Endothelial cell (in vitro differentiated cells): ENCODE measurements around the gene ZNF408. TPM values are rescaled to one million over a fixed set of nuclear protein-coding genes. Genes with fewer than 3 reads are reported as not detected.

ENCODE experiments used
- DNase-seq: peaks from one replicate; pipeline ENCODE4 v3.0.0; 2021; ENCODE audit warnings: low spot score
- H3K27ac Mint-ChIP-seq: one replicate; pipeline ENCODE4 v1.8.0; 2021; ENCODE audit warnings: mixed read lengths, inconsistent platforms; ENCODE audit not compliant: unreplicated experiment
- H3K27me3 Mint-ChIP-seq: one replicate; pipeline ENCODE4 v1.8.0; 2021; ENCODE audit warnings: mild to moderate bottlenecking, moderate library complexity, mixed read lengths, inconsistent platforms; ENCODE audit not compliant: unreplicated experiment
- H3K36me3 Mint-ChIP-seq: one replicate; pipeline ENCODE4 v1.8.0; 2021; ENCODE audit warnings: mild to moderate bottlenecking, low read depth, mixed read lengths, inconsistent platforms; ENCODE audit not compliant: unreplicated experiment
- H3K4me1 Mint-ChIP-seq: one replicate; pipeline ENCODE4 v1.8.0; 2021; ENCODE audit warnings: mild to moderate bottlenecking, mixed read lengths, inconsistent platforms; ENCODE audit not compliant: unreplicated experiment
- H3K4me3 Mint-ChIP-seq: one replicate; pipeline ENCODE4 v1.8.0; 2021; ENCODE audit warnings: mild to moderate bottlenecking, mixed read lengths, inconsistent platforms; ENCODE audit not compliant: unreplicated experiment
- H3K9me3 Mint-ChIP-seq: one replicate; pipeline ENCODE4 v1.8.0; 2021; ENCODE audit warnings: mixed read lengths, inconsistent platforms; ENCODE audit not compliant: unreplicated experiment
- total RNA-seq: library from RNA; stranded (reverse); fragmentation: NEBNext Ultra II Directional; extraction: Animal tissue kit (Norgen Biotek cat#: 25700); gene quantifications from one replicate; pipeline ENCODE4 v1.2.1, GENCODE V29; 2021; ENCODE audit not compliant: unreplicated experiment
- TF ChIP-seq, protein P1 (sequence below): fragments of 200-600 bp; sonication (generic); IDR thresholded peaks from one replicate; pipeline ENCODE4 v1.5.0; 2021; ENCODE audit warnings: antibody characterized with exemption; ENCODE audit not compliant: unreplicated experiment

Gene ZNF408
- total RNA-seq, 1 donor from 2014 or later: 23.2 TPM

DNA sequence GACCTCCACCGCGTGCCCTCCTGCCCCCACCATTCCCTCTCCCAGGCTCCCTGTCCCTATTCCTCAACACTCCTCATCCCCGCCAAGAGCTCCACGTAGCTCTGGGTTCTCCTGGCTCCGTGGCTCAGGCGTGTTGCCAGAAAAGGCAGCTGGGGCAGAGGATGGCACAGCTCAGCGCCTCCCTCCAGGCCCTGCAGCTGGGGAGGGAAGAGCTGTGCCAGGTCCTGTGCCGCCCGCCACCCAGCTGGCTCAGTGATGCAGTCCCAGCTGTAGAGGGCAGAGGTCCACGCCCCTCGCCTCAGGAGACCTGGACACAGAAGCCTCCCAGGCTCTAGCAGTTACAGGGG, 4.6 kb upstream of the ZNF408 start:
- no peak overlapping the region for H3K4me3 Mint-ChIP-seq
- H3K4me1 Mint-ChIP-seq: peaks cover 14% of the 10 kb centered on the region
- H3K27ac Mint-ChIP-seq: no peak overlapping the region
- peaks cover 12% of the 10 kb centered on the region for H3K27me3 Mint-ChIP-seq
- H3K9me3 Mint-ChIP-seq: no peaks in the 10 kb centered on the region
- DNase-seq: no peak
- TF ChIP-seq, protein P1, sequence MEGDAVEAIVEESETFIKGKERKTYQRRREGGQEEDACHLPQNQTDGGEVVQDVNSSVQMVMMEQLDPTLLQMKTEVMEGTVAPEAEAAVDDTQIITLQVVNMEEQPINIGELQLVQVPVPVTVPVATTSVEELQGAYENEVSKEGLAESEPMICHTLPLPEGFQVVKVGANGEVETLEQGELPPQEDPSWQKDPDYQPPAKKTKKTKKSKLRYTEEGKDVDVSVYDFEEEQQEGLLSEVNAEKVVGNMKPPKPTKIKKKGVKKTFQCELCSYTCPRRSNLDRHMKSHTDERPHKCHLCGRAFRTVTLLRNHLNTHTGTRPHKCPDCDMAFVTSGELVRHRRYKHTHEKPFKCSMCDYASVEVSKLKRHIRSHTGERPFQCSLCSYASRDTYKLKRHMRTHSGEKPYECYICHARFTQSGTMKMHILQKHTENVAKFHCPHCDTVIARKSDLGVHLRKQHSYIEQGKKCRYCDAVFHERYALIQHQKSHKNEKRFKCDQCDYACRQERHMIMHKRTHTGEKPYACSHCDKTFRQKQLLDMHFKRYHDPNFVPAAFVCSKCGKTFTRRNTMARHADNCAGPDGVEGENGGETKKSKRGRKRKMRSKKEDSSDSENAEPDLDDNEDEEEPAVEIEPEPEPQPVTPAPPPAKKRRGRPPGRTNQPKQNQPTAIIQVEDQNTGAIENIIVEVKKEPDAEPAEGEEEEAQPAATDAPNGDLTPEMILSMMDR: no peak
- H3K36me3 Mint-ChIP-seq: peaks cover 19% of the 10 kb centered on the region

DNA sequence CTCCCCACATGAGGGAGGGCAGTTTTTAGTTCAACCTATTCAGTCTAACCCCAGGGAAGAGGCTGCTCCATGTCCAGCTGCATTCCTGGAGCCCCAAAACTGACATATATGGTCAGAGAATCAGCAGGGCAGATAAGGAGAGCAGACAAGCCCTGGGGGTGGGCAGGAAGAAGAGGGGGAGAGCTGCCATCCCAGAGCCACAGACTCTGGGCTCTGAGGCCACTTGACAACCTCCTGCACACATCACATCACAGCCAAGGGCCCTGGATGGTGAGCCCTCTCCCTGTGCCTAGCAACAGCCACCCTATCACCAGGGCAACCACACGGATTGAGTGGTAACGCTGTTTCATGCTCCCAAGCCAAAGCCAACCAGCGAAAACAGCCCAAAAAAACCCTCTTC, 3.5 kb upstream of the ZNF408 start:
- peaks cover 14% of the 10 kb centered on the region for H3K27me3 Mint-ChIP-seq
- DNase-seq: no peak
- no peak overlapping the region for H3K27ac Mint-ChIP-seq
- TF ChIP-seq, protein P1: no peak
- no peak overlapping the region for H3K4me3 Mint-ChIP-seq
- H3K4me1 Mint-ChIP-seq: peaks cover 22% of the 10 kb centered on the region
- H3K9me3 Mint-ChIP-seq: no peaks in the 10 kb centered on the region
- H3K36me3 Mint-ChIP-seq: peaks cover 26% of the 10 kb centered on the region

DNA sequence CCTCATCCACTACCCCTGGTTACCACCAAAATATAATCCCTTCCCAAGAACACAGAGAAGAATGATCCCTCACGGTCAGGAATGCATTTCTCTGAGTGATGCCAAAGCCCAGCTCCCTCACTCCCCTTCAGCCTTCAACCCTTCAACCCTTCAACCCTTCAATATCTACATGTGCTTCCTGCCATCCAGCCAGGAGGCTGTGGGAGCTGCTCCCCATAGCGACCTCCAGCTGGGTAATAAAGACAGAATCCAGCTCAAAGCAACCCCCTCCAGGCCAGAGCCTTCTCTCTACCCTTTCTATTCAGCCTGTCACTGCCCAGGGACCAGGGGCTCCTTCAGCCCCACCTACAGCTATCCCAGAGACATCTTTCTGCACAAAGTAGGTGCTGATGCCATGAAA, 3.1 kb upstream of the ZNF408 start:
- H3K9me3 Mint-ChIP-seq: no peaks in the 10 kb centered on the region
- no peak overlapping the region for H3K27ac Mint-ChIP-seq
- no peak for DNase-seq
- H3K4me3 Mint-ChIP-seq: no peak overlapping the region
- H3K36me3 Mint-ChIP-seq: peaks cover 30% of the 10 kb centered on the region
- H3K4me1 Mint-ChIP-seq: peaks cover 26% of the 10 kb centered on the region
- TF ChIP-seq, protein P1: no peak
- H3K27me3 Mint-ChIP-seq: peaks cover 18% of the 10 kb centered on the region

DNA sequence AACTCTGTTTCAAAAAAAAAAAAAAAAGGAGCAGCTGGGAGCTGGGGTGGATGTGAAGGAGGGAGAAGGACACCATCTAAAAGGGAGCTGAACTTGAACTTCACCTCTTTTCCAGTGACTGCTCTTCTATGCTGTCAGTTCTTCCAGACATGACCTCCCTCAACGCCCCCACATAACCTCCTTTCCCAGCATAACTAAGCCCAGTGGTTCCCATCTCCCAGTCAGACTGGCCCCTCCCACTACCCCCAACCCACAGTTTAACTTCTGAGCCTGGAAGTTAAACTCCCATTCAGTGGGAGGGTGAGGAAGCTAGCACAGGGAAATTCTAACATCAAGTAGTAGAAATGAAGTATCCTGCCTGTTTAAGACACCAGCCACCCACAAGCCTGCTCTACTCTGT, 2.2 kb upstream of the ZNF408 start:
- H3K4me1 Mint-ChIP-seq: peaks cover 27% of the 10 kb centered on the region
- H3K9me3 Mint-ChIP-seq: no peaks in the 10 kb centered on the region

DNA sequence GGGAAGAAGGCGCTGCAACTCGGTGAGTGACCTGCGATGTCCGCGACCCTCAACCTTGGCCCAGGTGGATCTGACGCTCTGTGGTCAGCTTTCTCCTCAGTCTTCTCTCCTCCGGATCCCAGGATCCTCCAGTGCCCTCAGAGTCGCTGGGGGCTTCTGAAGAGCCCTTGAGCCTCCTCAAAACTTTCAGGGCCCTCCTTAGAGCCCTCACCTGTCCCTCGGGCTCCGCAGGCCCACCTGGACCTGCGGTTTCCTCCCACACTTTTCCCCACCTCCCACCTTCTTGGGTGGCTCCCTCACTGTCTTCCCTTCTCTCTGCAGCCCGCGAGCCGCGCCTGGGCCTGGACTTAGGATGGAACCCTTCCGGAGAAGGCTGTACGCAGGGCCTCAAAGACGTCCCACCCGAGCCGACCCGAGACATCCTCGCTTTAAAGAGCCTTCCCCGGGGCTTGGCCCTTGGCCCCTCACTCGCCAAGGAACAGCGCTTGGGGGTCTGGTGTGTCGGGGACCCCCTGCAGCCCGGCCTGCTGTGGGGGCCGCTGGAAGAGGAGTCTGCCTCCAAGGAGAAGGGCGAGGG, 335 bp downstream of the ZNF408 start:
- Mint-ChIP-seq H3K27me3 (peaks cover 18% of the 10 kb centered on the region), H3K27ac (peak overlapping the region; percentile 98), H3K36me3 (peaks cover 34% of the 10 kb centered on the region), H3K9me3 (no peaks in the 10 kb centered on the region), H3K4me1 (peaks cover 30% of the 10 kb centered on the region), H3K4me3 (peak overlapping the region; percentile 98)
- DNase-seq: no peak
- TF ChIP-seq, protein P1: no peak

More for the DNA sequence above, 2.2 kb upstream of the ZNF408 start:
- Mint-ChIP-seq H3K27me3 (peaks cover 19% of the 10 kb centered on the region), H3K27ac (peak overlapping the region; percentile 48), H3K36me3 (peaks cover 35% of the 10 kb centered on the region), H3K4me3 (peak overlapping the region; percentile 84)
- no peak for DNase-seq
- TF ChIP-seq, protein P1: no peak
